GM19239 (cell line): ENCODE measurements around the gene PMEL.
"Not testable (repeated sequence)": the region's sequence is repeated elsewhere in the genome, so short reads cannot be mapped to it uniquely, and the experiment has no call there.

ENCODE experiments used
- DNase-seq: peaks from one replicate; pipeline ENCODE4 v3.0.0; 2011; ENCODE audit warnings: low spot score; ENCODE audit not compliant: insufficient read length
- FAIRE-seq: peaks from 2 replicates; lab custom pipeline; 2011; peaks lifted over from hg19 to GRCh38; lab: Jason Lieb, UNC

PMEL gene

DNA sequence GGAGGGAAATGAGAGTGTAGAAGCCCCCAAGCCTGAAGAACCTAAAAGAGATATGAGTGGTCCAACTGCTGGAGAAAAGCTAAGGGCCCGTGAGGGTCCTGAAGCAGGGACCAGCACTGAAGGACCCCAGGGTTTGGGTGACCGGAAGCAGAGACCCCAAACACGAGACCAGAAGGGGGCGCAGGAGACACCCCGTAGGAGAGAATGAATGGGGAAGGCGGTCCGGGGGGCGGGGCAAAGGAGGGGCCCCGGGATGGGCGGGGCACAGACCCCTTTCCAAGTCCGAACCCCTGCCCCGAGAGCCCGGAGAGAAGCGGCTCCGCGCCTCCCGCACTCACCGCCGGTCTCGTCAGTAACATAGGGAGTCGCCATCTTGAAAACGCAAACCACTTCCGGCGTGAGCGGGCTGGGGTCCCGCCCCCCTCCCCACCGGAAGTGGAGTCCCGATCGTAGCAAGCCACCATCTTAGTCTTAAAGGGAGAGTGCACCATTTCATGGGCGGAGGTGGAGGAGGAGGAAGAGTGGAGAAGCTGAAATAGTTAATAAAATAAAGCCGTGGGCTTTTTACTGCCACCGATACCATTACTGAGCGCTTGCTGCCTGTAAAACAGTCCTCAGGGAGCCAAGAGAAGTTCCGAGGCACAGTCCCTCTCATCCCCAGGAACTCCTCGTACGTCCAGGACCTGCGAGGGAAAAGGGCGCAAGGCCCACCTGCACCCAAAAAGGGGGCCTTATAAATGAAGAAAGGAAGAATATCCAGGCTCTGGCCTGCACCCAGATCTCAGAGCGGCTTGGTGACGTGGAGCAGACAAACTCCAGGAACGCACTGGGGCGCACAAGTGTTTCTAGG, 38.9 kb downstream of the PMEL start:
- peak; percentile 76 for DNase-seq
- peak; percentile 83 for FAIRE-seq

DNA sequence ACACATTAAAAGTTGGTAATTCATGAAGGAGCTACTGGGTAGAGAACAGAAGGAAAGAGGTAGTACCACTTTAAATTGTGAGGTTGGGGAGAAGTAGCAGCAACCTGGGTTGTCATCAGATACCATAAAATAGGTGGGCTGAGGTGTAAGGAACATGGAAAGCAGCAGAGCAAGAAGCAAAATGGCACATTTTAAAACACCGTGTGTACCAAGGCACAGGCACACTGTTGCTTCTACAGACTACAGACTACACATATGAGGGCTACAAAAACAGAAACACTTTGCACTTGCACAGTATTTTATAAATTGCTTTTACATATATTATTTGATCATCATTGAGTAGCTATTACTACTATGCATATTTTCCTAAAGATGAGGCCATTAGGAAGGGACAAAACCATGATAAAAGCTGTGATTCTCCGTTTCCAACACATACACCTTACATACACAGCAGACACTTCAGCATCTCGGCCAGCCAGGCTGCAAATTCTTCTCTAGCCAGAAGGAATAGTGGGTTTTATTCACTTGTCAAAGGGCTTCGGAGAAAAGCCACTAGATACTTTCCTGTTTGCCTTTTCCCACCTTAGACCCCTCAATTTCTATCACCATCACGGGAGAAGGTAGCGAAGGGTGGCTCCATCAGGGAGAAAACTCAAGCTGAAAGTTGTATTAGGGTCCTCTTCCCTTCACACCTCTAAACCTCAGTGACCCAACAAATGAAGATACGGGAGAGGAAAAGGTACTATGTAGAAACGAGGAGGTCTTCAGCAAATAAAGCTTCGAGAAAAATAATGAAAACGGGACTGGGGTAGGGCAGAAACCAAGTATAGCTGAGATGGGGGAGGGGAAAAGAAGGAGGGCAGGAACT, 39.7 kb downstream of the PMEL start:
- FAIRE-seq, result no peak
- no peak for DNase-seq

DNA sequence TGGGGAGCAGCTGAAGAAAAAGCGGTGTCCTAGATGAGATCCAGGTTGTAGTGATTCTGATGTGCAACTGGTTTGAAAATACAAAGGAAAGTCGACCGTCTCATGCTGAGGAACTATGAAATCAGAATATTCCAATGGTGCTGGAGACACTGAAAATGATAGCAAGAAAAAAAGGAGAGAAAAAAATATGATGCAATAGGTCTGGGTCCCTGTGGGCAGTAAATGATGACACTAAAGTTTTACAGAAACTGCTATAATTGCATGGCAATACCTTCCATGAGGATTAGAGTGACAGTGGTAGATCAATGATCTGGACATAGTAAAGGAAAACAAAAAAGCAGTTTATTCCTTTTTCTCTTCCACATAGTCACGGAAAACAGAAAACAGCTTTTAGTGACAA, 40.5 kb downstream of the PMEL start:
- FAIRE-seq, result no peak
- DNase-seq, result no peak

DNA sequence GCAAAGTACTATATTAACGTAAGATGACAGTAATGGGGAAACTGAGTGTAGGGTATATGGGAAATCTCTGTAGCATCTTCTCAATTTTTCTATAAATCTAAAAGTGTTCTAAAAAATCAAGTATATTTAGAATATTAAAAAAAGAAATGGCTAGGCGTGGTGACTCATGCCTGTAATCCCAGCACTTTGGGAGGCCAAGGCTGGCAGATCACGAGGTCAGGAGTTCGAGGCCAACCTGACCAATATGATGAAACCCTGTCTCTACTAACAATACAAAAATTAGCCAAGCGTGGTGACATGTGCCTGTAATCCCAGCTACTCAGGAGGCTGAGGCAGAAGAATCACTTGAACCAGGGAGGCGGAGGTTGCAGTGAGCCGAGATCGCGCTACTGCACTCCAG, 42.2 kb downstream of the PMEL start:
- not testable (repeated sequence) for DNase-seq, FAIRE-seq

DNA sequence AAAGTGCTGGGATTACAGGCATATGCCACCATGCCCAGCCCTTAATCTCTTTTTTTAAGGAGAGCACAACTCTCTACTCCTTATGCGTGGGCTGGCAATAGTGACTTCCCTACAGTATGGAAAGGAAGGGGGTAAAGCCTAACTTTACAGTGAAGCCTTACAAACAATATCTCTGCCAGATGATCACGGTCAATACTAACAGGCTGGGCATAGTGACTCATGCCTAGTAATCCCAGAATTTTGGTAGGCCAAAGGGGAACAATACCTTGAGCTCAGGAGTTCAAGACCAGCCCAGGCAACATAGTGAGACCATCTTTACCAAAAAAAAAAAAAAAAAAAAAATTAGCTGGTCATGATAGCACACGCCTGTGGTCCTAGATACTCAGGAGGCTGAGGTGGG, 43.7 kb downstream of the PMEL start:
- FAIRE-seq, result no peak
- no peak for DNase-seq

DNA sequence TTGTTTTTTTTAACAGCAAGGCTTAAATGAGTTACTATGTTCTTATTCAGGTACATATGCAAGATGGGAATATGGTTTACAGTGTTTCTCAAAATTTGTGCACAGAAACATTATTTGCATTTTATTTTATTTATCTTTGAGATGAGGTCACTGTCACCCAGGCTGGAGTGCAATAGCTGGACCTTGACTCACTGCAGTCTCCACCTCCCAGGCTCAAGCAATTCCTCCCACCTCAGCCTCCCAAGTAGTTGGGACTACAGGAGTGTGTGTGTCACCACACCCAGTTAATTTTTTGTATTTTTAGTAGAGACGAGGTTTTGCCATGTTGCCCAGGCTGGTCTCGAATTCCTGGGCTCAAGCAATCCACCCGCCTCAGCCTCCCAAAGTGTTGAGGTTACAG, 46.8 kb downstream of the PMEL start:
- not testable (repeated sequence) for FAIRE-seq, DNase-seq

DNA sequence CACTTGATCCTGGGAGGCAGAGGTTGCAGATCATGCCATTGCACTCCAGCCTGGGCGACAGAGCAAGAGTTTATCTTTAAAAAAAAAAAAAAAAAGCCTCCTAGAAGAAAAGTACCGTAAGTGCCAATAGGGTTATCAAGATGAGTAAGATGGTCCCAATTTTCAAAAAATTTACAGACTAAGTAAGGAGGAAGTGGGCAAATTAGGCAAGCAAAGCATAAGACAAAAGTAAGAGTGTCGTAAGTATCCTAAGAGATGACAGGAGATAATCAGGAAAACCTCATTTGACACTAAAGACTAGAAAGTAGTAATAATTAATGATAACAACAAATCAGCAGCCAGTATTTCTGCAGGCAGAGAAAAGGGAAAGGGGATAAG, 50.4 kb downstream of the PMEL start:
- DNase-seq (no peak), FAIRE-seq (no peak)

DNA sequence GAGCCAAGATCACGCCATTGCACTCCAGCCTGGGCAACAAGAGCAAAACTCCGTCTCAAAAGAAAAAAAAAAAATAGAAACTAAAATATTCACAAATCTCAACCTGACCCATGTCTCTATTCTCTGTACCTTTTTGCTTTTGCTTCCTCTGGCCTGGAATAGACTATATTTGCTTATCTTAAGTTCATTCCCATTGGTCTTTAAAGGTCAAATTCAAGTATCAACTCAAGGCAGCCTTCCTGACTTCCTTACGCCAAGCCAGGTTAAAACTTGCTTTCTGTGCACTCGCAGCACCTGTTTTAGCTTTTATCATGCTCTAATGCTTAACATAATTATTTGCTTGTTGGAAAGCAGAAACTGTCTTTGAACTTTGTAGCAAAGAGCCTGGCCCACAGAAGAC, 52.9 kb downstream of the PMEL start:
- FAIRE-seq (no peak), DNase-seq (no peak)

DNA sequence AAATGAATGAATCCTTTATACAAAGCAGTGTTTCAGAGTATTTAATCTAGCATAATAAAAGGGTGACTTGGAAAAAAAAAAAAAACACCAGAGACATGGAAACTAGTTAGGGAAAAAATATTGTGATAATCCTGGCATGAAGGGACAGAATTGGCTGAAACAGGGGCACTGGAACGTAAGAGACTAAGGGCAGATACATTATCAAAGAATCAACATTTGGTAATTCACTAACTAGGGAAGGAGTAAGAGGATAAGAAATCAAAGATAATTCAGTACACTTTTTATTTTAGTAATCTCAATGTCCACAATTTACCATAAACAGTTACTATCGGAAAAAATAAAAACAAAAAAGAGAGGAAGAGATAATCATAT, 56.3 kb downstream of the PMEL start:
- DNase-seq, result no peak
- no peak for FAIRE-seq

DNA sequence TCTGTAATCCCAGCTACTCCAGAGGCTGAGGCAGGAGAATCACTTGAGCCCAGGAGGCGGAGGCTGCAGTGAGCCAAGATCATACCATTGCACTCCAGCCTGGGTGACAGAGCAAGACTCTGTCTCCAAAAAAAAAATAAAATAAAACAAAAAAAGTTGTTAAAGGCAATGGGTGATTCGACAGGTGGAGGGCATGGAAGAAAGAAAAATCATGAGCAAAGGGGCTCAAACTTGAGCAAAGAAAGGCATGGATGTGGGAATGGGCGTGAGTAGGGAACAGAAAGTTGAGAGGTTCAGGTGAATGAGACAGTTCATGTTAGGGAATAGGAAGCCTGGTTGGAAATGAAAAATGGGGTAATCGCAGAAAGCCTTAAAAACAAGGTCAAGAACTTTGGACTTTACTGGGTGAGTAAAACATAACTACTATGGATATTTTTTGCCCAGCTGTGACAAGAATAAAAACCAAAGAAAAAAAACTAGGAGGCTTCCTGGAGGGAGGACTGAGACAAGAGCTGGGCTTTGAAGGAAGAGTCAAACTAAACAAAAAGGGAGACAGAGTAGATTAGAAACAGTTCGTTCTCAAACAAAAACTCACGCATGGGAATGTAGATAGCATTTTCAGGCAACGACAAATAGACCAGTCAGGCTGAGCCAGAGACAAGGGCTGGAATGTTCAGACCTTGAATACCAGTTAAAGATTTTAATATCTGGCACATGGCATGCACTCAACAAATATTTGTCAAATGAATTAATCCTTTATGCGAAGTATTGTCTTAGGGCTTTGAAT, 56.9 kb downstream of the PMEL start:
- FAIRE-seq, result no peak
- DNase-seq, result no peak

DNA sequence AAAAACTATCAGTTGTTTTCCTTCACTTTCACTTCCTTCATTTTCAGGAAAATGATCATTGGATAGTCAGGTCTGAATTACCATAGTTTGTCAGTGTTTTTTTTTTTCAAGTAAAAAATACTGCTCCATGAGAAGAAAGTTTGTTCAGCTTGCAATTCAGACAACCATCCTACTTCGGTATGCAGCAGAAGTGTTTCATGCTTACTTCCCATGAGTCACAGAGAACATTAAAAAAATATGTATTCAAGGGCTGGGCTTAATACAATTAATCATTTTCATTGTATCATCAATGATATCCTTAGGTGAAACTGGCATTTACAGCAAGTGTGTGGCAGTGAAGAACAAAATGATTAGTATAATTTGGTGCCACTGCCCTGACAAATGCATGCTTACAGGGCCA, 59.8 kb downstream of the PMEL start:
- FAIRE-seq (no peak), DNase-seq (no peak)
